Gastrocnemius medialis (tissue), 4 donors: Measurements from ENCODE around the gene ARHGAP26.

Experiments used
- CTCF ChIP-seq, 5 experiments: fragments of 450-650 bp in 3 of 5; fragments of 200-600 bp in 2 of 5; sonication (generic) in 2 of 5; IDR thresholded peaks in 4 of 5; conservative IDR thresholded peaks in 1 of 5; 1 replicate in 4 of 5; 2 replicates in 1 of 5; pipeline ENCODE4 v1.5.1; 2016 to 2019; ENCODE audit warnings: antibody characterized with exemption in 5 of 5, mild to moderate bottlenecking in 3 of 5, moderate library complexity in 3 of 5
- POLR2A ChIP-seq, 2 donors: fragments of 450-650 bp; IDR thresholded peaks; one replicate each; pipeline ENCODE4 v1.6.1; 2017; ENCODE audit warnings: antibody characterized with exemption in 2 of 2, mild to moderate bottlenecking in 2 of 2, moderate library complexity in 2 of 2

GRCh38 chr5:143126174-143127019 is 356.2 kb downstream of the ARHGAP26 start:
- TF ChIP-seq POLR2A (IDR thresholded peaks at IDR 0.05), result no peak
- no peak for TF ChIP-seq CTCF (IDR thresholded peaks at IDR 0.05 in 4 of 5, conservative IDR thresholded peaks at IDR 0.05 in 1 of 5)
